GM18870 (cell line): ENCODE results near the gene SLC2A8.
A peak's percentile ranks its signal among the peaks of the same experiment; 100 is the strongest.

ENCODE experiments used
- ATAC-seq: cut with Tn5 transposase; IDR thresholded peaks from one replicate; pipeline ENCODE4 v1.9.1; 2021; ENCODE audit warnings: moderate library complexity; ENCODE audit not compliant: unreplicated experiment

Gene SLC2A8

DNA sequence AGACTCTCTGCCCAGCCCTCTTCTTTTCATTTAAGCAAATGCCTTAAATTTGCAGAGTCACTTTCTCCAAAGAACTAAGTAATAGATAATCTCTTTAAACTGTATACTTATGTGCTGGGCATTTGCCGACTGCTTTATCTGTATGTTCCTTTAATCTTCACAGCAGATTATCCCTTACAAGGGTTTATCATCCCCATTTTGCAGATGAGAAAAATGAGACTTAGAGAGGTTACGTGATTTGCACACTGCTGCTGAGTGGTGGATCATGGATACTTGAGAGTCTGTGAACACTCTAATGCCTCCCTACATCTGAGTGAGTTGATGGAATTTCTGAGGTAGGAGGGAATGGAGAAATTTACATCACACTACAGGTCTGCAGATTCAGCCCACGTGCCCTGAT lies 31.4 kb downstream of the SLC2A8 start:
- ATAC-seq = no peak

DNA sequence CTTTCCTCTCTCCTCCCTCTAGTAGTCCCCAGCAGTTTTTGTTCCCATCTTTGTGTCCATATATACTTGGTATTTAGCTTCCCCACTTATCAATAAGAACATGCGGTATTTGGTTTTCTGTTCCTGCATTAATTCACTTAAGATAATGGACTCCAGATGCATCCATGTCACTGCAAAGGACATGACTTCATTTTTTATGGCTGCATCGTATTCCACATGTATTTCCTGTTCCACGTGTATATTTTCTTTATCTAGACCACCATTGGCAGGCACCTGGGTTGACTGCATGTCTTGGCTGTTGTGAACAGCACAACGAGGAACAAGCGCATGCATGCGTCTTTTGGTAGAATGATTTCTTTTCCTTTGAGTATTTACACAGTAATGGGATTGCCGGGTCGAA lies 33.4 kb downstream of the SLC2A8 start:
- no peak for ATAC-seq

DNA sequence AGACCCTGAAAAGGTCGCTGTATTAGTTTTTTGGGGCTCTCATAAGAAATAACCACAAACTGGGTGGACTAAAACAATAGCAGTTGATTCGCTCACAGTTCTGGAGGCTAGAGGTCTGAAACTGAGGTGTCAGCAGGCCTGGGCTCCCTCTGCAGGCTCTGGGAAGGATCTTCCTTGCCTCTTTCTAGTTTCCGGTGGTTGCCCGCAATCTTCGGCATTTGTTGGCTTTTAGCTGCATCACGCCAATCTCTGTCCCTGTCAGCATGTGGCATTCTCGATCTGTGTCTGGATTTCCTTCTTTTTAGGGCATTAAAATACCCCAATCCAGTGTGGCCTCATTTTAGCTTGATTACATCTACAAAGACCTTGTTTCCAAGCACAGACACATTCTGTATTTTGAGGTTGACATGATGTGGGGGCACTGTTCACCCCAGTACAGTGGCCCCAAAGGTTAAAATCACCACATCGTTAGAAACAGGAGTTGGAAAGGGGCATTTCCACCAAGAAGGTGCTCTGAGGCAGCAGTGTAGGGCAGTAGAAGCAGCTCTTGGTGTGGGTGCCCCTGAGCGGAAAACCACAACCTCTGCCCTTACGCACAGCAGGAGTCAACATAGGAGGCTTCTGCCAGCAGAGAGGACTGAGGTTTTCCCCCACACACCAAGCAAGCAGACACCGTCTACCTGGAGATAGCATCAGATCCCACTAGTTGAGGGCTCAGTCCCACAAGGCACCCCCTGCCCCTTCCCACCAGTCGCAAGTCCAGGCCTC lies 40.7 kb downstream of the SLC2A8 start:
- no peak for ATAC-seq

DNA sequence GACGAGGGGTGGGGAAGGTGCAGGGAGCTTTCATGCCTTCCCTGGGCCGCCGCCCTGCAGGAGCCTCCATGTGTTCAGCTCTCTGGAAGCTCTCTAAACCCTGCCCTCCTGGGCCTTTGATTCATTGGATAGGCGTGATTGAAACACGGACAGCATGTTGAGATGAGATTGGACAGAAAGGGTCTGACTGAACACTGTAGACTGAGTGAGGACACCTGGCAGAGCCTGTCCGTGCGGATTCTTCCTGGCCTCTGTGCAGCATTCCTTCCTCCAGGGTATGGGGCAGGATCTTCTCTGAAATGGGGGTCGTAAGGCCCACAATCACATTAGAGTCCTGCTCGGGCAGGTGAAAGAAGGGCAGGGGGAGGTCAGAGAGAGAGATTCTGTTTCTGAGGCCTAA lies 41.4 kb downstream of the SLC2A8 start:
- no peak for ATAC-seq

DNA sequence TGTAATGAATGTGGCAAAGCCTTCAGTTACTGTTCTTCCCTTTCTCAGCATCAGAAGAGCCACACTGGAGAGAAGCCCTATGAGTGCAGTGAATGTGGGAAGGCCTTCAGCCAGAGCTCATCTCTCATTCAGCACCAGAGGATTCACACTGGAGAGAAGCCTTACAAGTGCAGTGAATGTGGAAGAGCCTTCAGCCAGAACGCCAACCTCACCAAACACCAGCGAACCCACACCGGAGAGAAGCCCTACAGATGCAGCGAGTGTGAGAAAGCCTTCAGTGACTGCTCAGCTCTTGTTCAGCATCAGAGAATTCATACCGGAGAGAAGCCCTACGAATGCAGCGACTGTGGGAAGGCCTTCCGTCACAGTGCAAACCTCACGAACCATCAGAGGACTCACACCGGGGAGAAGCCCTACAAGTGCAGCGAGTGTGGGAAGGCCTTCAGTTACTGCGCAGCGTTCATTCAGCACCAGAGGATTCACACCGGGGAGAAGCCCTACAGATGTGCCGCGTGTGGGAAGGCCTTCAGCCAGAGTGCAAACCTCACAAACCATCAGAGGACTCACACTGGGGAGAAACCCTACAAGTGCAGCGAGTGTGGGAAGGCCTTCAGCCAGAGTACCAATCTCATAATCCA lies 47.4 kb downstream of the SLC2A8 start:
- no peak for ATAC-seq

DNA sequence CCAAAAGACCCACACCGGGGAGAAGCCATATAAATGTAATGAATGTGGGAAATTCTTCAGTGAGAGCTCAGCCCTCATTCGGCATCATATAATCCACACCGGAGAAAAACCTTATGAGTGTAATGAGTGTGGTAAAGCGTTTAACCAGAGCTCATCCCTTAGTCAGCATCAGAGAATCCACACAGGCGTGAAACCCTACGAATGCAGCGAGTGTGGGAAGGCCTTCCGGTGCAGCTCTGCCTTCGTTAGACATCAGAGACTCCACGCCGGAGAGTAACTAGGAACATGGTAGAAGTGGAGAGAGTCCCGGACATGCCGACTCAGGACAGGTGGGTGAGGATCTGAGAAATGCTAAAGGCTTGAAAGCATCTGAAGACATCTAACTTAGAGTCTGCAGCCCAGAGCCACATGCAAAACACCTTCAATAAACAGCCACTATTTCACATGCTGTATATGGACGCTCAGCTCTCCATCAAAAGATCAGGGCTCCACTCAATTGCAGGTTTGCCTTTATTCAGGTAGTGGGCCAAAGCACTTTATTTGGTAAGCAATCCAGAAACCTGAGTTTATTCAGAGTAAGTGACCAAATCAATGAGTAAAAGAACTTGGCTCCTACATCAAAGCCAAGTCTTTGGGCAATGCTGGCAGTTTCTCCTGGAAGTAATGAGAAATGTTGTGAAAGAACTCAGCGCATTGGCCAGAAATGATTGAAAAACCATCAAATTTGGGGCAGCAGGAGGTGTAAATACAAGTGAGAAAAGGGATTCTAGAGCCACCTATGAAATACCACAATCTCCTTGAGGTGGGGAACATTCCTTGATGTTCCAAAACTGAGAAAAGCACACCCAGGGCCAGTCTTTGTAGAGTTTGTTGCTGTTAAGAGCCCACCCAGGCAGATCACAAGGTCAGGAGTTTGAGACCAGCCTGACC lies 48.2 kb downstream of the SLC2A8 start:
- ATAC-seq = no peak

DNA sequence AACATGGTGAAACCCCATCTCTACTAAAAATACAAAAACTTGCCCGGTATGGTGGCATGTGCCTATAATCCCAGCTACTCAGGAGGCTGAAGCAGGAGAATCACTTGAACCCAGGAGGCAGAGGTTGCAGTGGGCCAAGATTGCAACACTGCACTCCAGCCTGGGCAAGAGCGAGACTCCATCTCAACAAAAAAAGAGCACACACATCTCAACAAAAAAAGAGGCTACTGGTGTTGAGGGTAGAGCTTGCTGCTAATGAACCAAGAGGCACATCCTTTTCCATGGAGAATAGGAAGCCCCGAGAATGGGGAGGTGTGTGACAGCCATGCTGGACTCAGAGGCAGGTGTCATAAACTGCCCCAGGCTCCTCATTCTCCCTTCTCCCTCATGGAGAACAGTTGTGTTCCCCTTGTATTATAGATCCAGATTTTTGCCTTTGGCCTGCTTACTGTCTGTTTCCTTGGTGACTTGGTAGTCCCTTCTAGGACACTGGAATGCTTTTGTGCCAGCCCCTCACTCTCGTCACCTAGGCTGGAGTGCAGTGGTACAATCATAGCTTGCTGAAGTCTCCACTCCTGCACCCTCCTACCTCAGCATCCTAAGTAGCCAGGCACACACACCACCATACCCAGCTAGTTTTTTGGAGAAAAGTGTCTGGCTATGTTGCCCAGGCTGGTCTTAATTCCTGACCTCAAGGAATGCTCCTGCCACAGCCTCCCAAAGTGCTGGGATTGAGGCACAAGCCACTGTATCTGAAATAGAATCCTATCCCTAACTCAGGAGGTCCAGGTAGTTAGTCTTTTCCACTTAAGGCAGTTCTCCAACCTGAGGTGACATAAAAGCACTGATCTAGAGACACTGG lies 49.1 kb downstream of the SLC2A8 start:
- ATAC-seq = no peak

DNA sequence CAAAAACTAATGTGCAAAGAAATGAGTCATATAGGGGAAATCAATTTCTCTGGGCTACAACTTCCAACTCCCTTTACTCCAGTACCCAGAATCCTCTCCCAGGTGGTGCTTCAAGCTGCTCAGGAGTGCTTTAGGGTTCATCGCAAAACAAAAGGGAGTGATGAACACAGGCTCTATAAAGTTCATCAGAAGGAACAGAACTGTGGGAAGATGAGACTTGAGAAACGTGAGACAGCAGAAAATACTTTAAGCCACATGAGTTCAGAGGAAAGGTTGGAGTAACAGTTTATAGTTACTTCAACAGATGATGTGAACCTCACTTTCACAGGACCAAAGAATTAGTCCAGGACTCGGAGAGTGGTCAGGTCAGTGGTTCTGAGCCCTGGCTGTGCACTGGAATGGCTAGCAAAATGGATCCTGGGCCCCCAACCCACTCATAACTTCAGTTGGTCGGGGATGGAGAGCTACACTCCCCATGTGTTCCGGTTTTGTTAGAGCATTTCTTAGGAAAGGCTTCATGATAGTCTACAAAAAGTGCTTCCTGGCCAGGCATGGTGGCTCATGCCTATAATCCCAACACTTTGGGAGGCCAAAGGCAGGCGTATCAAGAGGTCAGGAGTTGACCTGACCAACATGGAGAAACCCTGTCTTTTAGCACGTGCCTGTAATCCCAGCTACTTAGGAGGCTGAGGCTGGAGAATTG lies 49.9 kb downstream of the SLC2A8 start:
- no peak for ATAC-seq

DNA sequence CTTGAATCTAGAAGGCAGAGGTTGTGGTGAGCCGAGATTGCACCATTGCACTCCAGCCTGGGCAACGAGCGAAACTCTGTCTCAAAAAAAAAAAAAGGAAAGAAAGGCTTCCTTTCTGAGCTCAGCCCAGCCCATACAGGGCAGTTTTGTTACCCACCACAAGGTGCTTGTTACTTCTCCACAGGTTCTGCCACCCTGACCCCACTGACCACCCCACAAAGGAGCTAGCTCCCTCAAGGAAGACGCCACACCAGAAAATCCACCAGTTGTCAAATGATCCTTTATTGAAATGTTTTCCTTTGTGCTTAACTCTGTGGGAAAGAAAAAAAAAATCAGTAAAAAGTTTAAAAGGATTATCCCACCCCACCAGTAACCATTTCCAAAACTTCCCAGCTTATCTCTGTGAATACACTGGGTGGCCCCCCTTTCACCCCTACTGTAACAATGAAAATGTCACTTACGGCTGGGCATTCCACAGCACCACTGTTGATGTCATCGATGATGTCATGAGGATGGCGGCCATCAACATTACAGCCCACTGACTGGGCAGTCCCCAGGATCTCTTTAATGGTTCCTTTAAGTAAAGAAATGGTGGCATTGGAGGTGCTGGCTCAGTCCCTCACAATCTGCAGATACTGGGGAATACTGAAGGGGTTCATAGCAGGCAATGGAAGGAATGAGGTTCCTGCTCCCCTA lies 50.6 kb downstream of the SLC2A8 start:
- ATAC-seq = no peak

DNA sequence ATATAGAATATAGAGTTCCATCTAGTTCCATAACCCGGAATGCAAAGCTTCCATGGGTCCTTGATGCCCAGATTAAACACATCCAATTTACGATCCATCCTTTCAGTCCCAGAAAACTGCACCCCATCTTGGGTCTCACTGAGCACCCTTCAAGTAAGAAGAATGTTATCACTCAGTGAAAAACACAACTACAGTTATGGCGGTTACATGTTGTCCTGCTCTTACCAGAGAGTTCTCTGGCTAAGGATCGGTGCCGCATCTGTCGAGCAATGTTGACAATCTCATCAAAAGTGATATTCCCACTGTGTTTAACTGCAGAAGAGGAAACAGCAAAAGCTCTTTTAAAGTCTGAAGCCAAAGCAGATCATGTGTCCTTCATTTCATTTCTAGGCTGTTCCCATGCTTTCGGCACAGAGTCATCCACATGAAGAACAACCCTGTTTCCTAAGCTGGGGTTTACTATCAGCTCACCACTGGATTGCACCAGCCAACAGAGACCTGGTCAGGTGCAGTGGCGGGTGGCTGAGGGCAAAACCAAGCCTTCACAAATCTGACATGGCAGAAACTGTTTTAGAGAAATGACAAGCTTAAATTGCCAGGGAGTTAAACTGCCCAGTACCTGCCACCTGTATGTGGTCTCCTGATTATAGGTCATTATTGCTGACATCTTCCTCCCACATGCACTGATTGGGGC lies 51.3 kb downstream of the SLC2A8 start:
- ATAC-seq = no peak

DNA sequence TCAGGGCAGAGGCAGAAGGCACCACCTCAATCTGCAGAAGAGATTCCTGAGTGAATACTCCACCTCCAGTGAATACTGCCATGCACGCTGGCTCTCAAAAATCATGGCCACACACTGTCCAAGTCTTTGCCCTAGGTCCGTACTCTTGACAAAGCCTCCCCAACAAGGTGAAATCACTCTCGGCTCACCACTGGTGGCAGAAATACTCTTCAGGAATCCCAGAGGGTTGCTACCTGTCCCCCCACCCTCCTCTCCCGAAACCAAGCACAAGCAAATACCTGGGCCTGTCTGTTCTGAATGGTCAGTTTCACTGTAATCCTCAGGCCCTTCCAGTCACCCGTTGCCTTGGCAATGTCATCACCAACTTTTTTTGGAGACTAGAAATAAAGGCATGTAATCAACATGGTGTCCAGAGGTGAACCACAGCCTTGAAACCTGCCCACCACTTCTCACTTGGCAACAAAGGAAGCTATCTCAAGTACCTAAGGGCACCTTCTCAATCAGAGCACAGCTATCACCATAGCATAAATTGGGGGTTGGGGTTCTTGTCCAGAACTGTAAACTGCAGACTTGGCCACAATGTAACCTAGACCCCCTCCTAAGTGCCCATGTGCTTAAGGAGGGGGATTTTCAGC lies 52.5 kb downstream of the SLC2A8 start:
- no peak for ATAC-seq

DNA sequence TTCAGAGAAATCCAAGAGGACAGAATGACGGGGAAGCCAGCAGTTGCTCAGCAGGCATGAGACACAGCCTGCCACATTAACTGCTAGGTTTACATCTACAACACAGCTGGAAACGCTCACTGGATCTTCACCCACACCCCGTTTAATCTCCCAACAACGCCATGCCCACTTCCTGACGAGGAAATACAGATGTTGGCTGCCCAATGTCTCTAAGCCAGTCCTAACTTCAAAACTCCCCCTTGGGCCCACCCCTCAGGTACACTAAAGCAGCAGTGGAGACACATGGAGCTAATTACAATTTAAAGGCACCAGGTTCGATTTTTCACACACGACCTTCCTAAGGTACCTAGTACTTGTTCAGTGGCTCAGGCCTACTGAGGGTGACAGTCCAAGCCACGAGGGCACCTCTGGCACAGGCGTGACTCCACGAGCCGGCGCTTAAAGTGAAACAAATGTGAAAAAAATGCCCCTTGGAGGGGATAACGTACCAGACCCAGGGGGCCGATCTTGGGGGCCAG lies 53.3 kb downstream of the SLC2A8 start:
- ATAC-seq = no peak

DNA sequence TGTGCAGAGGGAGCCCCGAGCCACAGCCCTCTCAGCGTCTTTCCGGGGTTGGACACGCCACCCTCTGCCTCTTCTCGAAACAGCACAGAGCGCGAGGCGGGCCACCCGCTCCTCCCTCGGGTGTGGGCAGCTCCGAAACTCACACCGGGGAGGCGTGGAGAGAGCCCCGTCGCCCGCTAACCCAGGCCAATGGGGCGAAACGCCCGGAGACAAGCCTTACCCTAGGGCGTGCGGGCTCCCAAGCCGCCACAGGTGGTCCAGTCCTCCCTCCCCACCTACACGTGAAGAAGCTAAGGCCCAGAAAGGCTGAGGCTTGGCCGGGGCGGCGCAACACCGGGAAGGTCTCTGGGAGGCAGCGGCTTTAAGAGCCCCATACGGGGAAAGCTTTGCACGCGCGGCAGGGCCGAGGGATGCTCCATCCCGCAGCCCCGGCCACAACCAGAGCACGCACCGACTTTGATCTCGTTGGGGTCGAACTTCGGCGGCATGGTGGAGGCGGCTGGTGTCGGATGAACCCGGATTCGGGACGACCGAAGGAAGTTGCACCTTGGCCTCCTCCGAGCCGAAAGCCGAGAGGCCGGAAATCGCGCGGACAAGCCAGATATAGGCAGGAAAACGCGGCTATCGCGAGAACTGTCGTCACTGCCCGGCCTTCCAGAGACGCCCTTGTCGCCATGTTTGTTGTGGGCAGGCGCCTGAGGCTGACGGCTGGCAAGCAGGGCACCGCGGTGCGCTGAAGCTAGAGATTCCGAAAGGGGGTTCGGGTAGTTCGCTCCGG lies 54.0 kb downstream of the SLC2A8 start, which contains the start of the genes LRSAM1 and RPL12:
LRSAM1 (plus strand) TSS at position 681 of the 778 bp plus-strand sequence. CDS start 3,018 bp downstream, outside the sequence.
RPL12 (minus strand) TSS at position 577 of the 778 bp plus-strand sequence; CDS start at position 488, 89 bp downstream.
- peak; percentile 62 for ATAC-seq

DNA sequence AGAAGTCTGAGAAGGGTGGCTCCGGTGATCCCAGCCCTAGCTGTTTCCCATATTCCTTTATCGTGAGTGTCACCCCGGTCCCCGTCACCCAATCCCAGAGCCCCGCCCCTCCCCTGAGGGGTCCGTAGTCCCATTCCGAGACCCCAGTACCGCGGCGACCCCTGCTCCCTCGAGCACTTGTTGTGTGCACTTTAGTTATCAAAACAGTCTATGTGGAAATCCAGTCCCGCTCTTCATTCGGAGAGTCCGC lies 54.6 kb downstream of the SLC2A8 start:
- ATAC-seq = no peak

DNA sequence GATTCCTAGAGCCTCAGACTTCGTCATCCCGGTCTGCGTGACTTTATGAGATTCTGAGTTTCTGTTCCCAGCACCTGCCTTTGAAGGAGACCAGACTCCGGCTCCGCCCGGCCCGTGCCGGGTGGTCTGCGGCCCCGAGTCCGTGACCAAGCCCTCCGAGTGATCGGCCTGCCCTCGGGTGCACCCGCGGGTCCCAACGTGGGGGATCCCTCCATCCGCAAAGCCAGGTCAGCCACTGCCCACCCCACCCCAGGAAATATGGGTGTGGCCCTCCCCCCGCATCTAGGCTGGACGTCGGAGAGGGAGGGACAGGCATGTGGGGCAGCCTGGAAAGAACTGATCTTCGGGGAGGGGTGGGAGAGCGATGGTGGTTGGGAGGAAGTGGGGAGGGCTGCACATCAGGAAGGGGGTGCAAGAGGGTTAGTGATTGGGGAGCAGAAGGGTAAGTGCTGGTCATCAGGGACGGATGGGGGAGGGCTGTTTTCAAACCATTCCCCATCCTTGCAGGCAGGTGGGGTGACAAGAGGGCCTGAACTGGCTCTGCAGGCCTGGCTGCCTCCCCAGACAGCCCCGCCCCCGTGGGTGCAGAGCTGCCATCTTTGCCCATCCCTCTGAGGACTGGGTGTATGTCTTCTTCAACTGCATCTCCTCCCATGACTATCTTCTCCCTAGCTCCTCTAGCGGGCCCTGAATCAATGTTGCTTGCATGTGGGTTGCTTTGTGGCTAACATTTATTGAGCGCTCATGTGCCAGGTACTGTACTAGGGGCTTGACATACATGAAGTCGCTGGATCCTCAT lies 55.1 kb downstream of the SLC2A8 start:
- peak; percentile 7 for ATAC-seq

DNA sequence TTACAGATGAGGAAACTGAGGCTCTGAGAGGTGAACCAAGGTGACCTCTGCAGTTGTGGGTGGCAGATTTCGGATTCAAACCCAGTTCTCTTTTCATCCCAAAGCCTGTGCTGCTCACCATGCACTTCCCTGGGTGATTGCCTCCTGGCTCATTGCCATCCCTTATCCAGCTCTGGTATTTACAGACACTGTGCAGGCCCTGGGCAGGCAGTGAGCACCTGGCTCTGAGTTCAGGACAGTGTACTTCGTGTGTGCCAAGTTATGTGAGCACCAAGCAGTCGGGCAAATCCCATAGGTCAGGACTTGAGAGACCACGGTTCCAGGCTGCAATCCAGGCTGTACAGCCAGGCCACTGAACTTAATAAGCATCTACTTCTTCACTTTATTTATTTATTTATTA lies 55.7 kb downstream of the SLC2A8 start:
- no peak for ATAC-seq
